ENCODE results near the gene GAST.

GAST gene

DNA sequence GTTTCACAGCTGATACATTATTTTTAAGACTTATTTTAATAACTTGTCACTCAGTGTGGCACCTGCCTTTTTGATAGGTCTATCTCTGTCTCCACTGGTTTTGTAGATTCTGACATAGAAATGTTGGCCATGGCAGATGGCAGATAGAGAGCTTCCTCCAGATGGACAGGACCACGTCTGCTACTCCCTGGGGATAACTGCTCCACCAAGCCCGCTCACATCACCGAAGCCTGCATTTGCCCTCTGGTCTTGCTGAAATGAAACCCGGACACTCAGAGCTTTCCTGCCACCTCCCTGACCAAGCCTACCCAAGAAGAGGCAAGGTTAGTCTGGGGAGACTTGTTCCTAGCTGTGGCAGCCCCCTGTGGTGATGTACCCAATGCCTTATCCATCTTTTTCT, 38.7 kb downstream of the GAST start:
- DNase-seq, result no peak

DNA sequence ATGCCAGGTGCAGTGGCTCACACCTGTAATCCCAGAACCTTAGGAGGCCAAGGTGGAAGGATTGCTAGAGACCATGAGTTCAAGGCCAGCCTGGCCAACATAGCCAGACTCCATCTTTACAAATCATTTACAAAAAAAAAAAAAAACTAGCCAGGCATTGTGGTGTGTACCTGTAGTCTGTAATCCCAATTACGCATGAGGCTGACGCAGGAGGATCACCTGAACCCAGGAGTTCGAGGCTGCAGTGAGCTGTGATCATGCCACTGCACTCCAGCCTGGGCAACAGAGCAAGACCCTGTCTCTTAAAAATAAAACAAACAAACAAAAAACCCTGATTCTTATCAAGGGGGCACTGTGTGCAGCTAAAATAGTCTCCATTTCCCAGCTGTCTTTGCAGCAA, 39.2 kb downstream of the GAST start:
- DNase-seq, result no peak

DNA sequence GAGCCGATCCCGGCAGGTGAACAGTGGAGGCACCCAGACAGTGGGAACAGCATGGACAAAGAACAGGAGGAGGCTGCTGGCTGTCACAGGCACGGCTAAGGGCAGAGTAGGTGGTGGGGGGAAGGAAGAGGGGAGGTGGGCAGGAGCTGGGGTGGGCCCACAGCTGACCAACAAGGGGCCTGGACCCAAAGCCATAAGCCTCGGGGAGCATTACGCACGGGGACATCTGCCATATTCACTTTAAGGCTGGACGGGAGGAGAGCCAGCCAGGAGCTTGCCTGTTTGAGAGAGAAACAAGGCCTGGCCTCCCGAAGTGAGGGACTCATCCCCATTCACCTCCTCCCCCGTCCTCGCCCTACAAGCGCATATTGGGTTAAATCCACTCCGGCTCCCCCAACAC, 41.9 kb downstream of the GAST start:
- no peak for DNase-seq

DNA sequence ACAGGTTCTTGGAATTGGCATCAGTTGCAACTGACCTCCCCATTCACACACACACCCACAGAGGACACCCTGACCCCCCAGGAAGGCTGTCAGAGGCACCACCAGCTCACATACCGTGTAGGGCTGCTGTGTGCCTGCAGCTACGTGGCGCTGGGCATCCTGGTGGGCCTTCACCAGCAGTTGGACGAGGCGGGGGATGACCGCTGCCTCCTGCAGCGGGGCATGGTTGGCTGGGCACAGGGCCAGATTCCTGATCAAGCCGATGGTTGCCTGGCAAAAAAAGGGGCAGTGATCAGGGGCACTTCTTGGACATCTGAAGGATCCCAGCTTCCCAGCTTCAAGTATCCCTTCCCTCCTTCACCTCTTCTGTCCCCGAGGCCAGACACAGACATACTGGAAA, 46.5 kb downstream of the GAST start:
- DNase-seq, result no peak

DNA sequence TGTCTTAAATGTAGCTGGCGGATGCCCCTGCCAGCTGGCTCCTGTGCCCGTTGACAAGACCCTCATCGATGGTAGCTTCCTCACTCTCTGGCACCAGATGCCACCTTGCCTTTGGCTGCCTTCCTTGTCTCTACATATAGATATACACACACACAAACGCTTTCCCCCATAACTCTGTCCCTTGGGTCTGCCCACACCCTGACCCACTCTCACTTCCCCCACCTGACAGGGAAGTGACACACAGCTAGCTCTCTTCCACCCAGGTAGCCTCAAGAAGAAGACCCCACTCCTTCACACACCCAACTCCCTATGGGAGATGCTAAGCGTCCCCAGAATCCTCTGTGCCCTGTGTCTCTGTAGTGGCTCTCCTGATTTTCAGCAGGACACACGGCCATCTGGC, 48.7 kb downstream of the GAST start:
- DNase-seq, result no peak

DNA sequence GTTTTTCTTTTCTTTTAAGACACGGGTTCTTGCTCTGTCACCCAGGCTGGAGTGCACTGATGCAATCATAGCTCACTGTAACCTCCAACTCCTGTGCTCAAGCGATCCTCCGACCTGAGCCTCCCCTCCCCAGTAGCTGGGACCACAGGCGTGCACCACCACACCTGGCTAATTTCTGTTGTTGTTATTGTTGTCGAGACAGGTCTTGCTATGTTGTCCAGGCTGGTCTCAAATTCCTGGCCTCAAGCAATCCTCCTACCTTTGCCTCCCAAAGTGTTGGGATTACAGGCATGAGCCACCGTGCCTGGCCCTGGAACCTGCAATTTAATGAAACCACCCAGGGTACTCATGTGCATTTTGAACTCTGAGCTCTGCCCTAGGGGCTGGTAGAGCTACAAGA, 50.3 kb downstream of the GAST start:
- no peak for DNase-seq

DNA sequence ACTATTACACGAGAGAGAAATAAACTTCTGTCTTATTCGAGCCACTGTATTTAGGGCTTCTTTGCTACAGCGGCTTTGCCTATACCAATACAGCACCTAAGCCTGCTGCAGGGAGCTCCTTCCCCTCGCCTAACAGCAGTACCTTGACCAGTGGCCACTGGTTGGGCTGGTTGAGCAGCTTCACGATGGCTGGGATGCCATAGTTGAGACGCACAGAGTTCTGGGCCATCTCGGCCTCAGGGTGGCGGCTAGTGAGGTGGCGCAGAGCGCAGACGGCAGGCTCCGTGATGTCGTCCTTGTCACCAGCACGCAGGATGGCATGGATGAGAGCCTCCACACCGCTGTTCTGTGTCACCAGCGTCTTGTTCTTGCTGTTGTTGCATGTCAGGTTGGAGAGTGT, 50.7 kb downstream of the GAST start:
- no peak for DNase-seq

DNA sequence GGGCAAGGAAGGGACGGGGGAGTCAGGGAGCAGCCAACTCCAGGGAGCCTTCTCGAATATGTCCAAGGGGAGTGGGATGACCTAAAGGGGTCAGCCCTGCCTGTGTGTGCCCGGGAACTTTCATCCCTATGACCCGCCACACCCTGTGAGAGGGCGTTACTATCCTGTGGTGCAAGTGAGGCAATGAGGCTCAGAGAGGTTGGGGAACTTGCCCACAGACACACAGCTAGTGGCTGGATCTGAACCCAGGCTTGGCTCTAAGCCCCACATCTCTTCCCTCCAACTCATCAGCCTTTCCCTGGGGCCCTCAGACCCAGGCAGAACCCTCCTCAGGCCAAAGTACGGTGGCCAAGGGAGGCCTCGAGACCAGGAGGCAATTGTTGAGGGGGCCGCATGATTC, 51.2 kb downstream of the GAST start:
- no peak for DNase-seq
